Loucy (cell line): ENCODE measurements around the gene ZNF276.

Experiments used
- H2AFZ ChIP-seq: fragments of 200-600 bp; sonication (generic); 2 replicates; pipeline ENCODE4 v1.6.0; 2016; ENCODE audit warnings: antibody characterized with exemption, mild to moderate bottlenecking, low read length, moderate library complexity
- H3F3A ChIP-seq: fragments of 200-600 bp; 2 replicates; pipeline ENCODE4 v1.6.0; 2016; ENCODE audit warnings: antibody characterized with exemption, low read depth, mild to moderate bottlenecking
- H3K27me3 ChIP-seq: fragments of 200-600 bp; sonication (generic); 2 replicates; pipeline ENCODE4 v1.6.1; 2014; ENCODE audit warnings: low read length, mild to moderate bottlenecking; ENCODE audit not compliant: insufficient read depth, poor library complexity, severe bottlenecking
- H3K36me3 ChIP-seq: fragments of 200-600 bp; sonication (generic); 2 replicates; pipeline ENCODE4 v1.6.1; 2016; ENCODE audit warnings: low read length; ENCODE audit not compliant: insufficient read depth
- H3K4me1 ChIP-seq: fragments of 200-600 bp; sonication (generic); 2 replicates; pipeline ENCODE4 v1.5.1; 2014; ENCODE audit warnings: low read length, mild to moderate bottlenecking; ENCODE audit not compliant: insufficient read depth, poor library complexity, severe bottlenecking
- H3K4me2 ChIP-seq: fragments of 200-600 bp; sonication (generic); 2 replicates; pipeline ENCODE4 v1.6.0; 2014; ENCODE audit warnings: antibody characterized with exemption, low read length, low read depth, mild to moderate bottlenecking; ENCODE audit not compliant: poor library complexity, severe bottlenecking
- H3K4me3 ChIP-seq: fragments of 200-600 bp; sonication (generic); 2 replicates; pipeline ENCODE4 v1.5.1; 2014; ENCODE audit warnings: low read length, mild to moderate bottlenecking, mixed read lengths; ENCODE audit not compliant: poor library complexity, severe bottlenecking
- H3K79me2 ChIP-seq: fragments of 200-600 bp; sonication (generic); 2 replicates; pipeline ENCODE4 v1.6.1; 2014; ENCODE audit warnings: low read length; ENCODE audit not compliant: insufficient read depth
- H3K9ac ChIP-seq: fragments of 200-600 bp; sonication (generic); 2 replicates; pipeline ENCODE4 v1.6.0; 2014; ENCODE audit warnings: mild to moderate bottlenecking, low read depth, low read length, moderate library complexity; ENCODE audit not compliant: poor library complexity, severe bottlenecking
- H3K9me2 ChIP-seq: fragments of 200-600 bp; sonication (generic); replicated peaks from 2 replicates; pipeline ENCODE4 v1.6.1; 2016; ENCODE audit warnings: low read depth, low read length, mixed read lengths
- H3K9me3 ChIP-seq: fragments of 200-600 bp; sonication (generic); 2 replicates; pipeline ENCODE4 v1.6.1; 2014; ENCODE audit warnings: mild to moderate bottlenecking, antibody characterized with exemption, low read length, low read depth; ENCODE audit not compliant: insufficient read depth
- H4K20me1 ChIP-seq: fragments of 200-600 bp; sonication (generic); 2 replicates; pipeline ENCODE4 v1.6.0; 2014; ENCODE audit warnings: antibody characterized with exemption, low read length, mild to moderate bottlenecking; ENCODE audit not compliant: insufficient read depth, poor library complexity, severe bottlenecking
- EZH2phosphoT487 ChIP-seq: fragments of 200-600 bp; IDR thresholded peaks from 2 replicates; pipeline ENCODE4 v1.6.1; 2018; ENCODE audit warnings: antibody characterized with exemption, mild to moderate bottlenecking, moderate library complexity, borderline replicate concordance
- TF ChIP-seq, protein P1 (sequence below): fragments of 200-600 bp; sonication (generic); conservative IDR thresholded peaks from 2 replicates; pipeline ENCODE4 v1.5.1; 2014; ENCODE audit warnings: mild to moderate bottlenecking, antibody characterized with exemption, low read length

Gene ZNF276

DNA sequence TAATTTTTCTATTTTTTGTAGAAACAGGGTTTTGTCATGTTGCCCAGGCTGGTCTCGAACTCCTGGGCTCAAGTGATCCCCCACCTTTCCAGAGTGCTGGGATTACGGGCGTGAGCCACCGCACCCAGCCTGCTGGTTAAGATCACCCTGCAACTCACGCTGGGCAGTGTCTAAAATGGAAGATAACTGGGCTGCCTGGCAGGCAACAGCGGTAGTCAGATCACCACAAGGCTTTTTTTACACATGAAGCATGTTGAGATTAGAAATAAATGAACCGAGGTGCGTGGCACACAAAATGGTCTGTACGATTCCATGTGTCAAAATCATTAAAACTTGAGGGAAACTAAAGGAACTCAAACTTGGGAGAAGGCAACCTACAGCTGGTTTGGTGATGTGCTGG lies 26.7 kb downstream of the ZNF276 start:
- no peaks in the 10 kb centered on the region for H3K4me1 ChIP-seq
- H2AFZ ChIP-seq, result no peak overlapping the region
- H3K4me2 ChIP-seq, result no peak overlapping the region
- no peaks in the 10 kb centered on the region for H3K27me3 ChIP-seq
- H3K36me3 ChIP-seq, result peaks cover 31% of the 10 kb centered on the region; the same call in 1 of the 2 replicates
- no peak overlapping the region for H3K9ac ChIP-seq
- H3K4me3 ChIP-seq, result no peak overlapping the region
- H3K79me2 ChIP-seq, result no peaks in the 10 kb centered on the region
- no peaks in the 10 kb centered on the region for H4K20me1 ChIP-seq
- no peak for TF ChIP-seq EZH2phosphoT487
- TF ChIP-seq, protein P1, sequence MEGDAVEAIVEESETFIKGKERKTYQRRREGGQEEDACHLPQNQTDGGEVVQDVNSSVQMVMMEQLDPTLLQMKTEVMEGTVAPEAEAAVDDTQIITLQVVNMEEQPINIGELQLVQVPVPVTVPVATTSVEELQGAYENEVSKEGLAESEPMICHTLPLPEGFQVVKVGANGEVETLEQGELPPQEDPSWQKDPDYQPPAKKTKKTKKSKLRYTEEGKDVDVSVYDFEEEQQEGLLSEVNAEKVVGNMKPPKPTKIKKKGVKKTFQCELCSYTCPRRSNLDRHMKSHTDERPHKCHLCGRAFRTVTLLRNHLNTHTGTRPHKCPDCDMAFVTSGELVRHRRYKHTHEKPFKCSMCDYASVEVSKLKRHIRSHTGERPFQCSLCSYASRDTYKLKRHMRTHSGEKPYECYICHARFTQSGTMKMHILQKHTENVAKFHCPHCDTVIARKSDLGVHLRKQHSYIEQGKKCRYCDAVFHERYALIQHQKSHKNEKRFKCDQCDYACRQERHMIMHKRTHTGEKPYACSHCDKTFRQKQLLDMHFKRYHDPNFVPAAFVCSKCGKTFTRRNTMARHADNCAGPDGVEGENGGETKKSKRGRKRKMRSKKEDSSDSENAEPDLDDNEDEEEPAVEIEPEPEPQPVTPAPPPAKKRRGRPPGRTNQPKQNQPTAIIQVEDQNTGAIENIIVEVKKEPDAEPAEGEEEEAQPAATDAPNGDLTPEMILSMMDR, result no peak
- H3F3A ChIP-seq, result no peaks in the 10 kb centered on the region
- no peaks in the 10 kb centered on the region for H3K9me3 ChIP-seq
- no peaks in the 10 kb centered on the region for H3K9me2 ChIP-seq

- no peaks in the 10 kb centered on the region for H4K20me1 ChIP-seq
- H3K4me3 ChIP-seq, result no peak overlapping the region
- H3K9ac ChIP-seq, result no peak overlapping the region
- TF ChIP-seq, protein P1, result no peak
- no peak for TF ChIP-seq EZH2phosphoT487
- H3K4me1 ChIP-seq, result no peaks in the 10 kb centered on the region
- no peak overlapping the region for H3K4me2 ChIP-seq
- H2AFZ ChIP-seq, result no peak overlapping the region
- no peaks in the 10 kb centered on the region for H3K9me3 ChIP-seq
- no peaks in the 10 kb centered on the region for H3K9me2 ChIP-seq
- H3K36me3 ChIP-seq, result peaks cover 31% of the 10 kb centered on the region; the same call in 1 of the 2 replicates
- no peaks in the 10 kb centered on the region for H3F3A ChIP-seq
- H3K79me2 ChIP-seq, result no peaks in the 10 kb centered on the region
- H3K27me3 ChIP-seq, result no peaks in the 10 kb centered on the region
Observed at GRCh38 chr16:89748921-89749320, 27.6 kb downstream of the ZNF276 start.

- Histone ChIP-seq H3K4me2 (no peak overlapping the region), H3K27me3 (no peaks in the 10 kb centered on the region), H3F3A (no peaks in the 10 kb centered on the region), H4K20me1 (no peaks in the 10 kb centered on the region), H3K79me2 (no peaks in the 10 kb centered on the region), H3K4me3 (no peak overlapping the region), H2AFZ (no peak overlapping the region), H3K4me1 (no peaks in the 10 kb centered on the region), H3K9me3 (no peaks in the 10 kb centered on the region), H3K9me2 (no peaks in the 10 kb centered on the region), H3K9ac (no peak overlapping the region), H3K36me3 (peaks cover 31% of the 10 kb centered on the region; the same call in 1 of the 2 replicates)
- TF ChIP-seq, protein P1, result no peak
- no peak for TF ChIP-seq EZH2phosphoT487
Observed at GRCh38 chr16:89749637-89750036, 28.3 kb downstream of the ZNF276 start.
